Right lobe of liver (tissue), 6 donors: ENCODE results near the gene EXOC4. TPM values are rescaled to one million over a fixed set of nuclear protein-coding genes. Genes with fewer than 3 reads are reported as not detected.

Experiments used
- ATAC-seq, 4 donors: fragments of 200-7000 bp; cut with Tn5 transposase; one replicate each; pipeline ENCODE4 v1.9.1; 2020; ENCODE audit warnings: mild to moderate bottlenecking in 4 of 4, moderate library complexity in 4 of 4
- DNase-seq, 3 donors: peaks; one replicate each; pipeline ENCODE4 v3.0.0-alpha.2; 2020
- H3K27ac ChIP-seq, 3 donors: fragments of 200-600 bp; one replicate each; pipeline ENCODE4 v1.8.0; 2022
- H3K27me3 ChIP-seq, 2 donors: fragments of 200-600 bp; one replicate each; pipeline ENCODE4 v1.8.0; 2022
- H3K36me3 ChIP-seq, 4 donors: fragments of 200-600 bp; sonication (generic) in 1 of 4; one replicate each; pipeline versions ENCODE4 v1.5.1 to v1.8.0; 2017 to 2022; ENCODE audit warnings: control low read depth in 1 of 4
- H3K4me1 ChIP-seq, 4 donors: fragments of 200-600 bp; sonication (generic) in 1 of 4; one replicate each; pipeline versions ENCODE4 v1.5.1 to v1.8.0; 2017 to 2022; ENCODE audit warnings: control low read depth in 1 of 4
- H3K4me3 ChIP-seq, 3 donors: fragments of 200-600 bp; one replicate each; pipeline ENCODE4 v1.8.0; 2022
- H3K9me3 ChIP-seq, 4 donors: fragments of 200-600 bp; sonication (generic) in 1 of 4; one replicate each; pipeline versions ENCODE4 v1.5.1 to v1.8.0; 2017 to 2022; ENCODE audit warnings: control low read depth in 1 of 4
- CTCF ChIP-seq, 4 donors: fragments of 200-600 bp in 3 of 4; fragments of 450-650 bp in 1 of 4; IDR thresholded peaks; one replicate each; pipeline versions ENCODE4 v1.5.1 to v1.8.0; 2016 to 2022; ENCODE audit warnings: antibody characterized with exemption in 4 of 4, mild to moderate bottlenecking in 2 of 4
- POLR2A ChIP-seq: fragments of 450-650 bp; IDR thresholded peaks from one replicate; pipeline ENCODE4 v1.6.1; 2017; ENCODE audit warnings: antibody characterized with exemption, mild to moderate bottlenecking
- WGBS: methylation state at CpG from one replicate; pipeline ENCODE4 v1.1.6; 2018; ENCODE audit warnings: low coverage, low lambda C conversion rate; ENCODE audit not compliant: insufficient coverage; ENCODE audit errors: missing lambda C conversion rate; 5-methylcytosine and 5-hydroxymethylcytosine counted together
- intact Hi-C, 2 donors: fragments of 100-400 bp; cut with DNase I; formaldehyde crosslinking; loops; one replicate each; pipeline versions ENCODE4 v1.11.2 to v1.14.1; 2022
- total RNA-seq, 6 experiments: library from RNA; depleted of rRNA in 2 of 6; stranded (reverse); fragments of >200 nt in 2 of 6; fragmentation: NEBNext Ultra II Directional in 3 of 6; extraction: Animal tissue kit (Norgen Biotek cat#: 25700) in 3 of 6; gene quantifications; one replicate each; pipeline versions ENCODE4 v1.1.0 to v1.2.4, GENCODE V29; 2016 to 2023
- donor health status: DM: no; HTN: yes; CAD: no.
- donor health status: DM: no; HTN: no; CAD: no.
- donor health status: DM: no; HTN: no; CAD: no.
- donor health status: DM: no; HTN: yes; CAD: no.
- donor health status: DM: no; HTN: yes; CAD: no.

Gene EXOC4
- total RNA-seq, 6 experiments from 2014 or later, result 23.7 to 33.5 (median 30.0) TPM

- no peak overlapping the region for H3K27ac ChIP-seq
- H3K4me1 ChIP-seq, result no peaks in the 10 kb centered on the region
- ATAC-seq (no peak), DNase-seq (no peak)
- intact Hi-C loops, result no loop called here
- no peaks in the 10 kb centered on the region for H3K36me3 ChIP-seq
- H3K4me3 ChIP-seq, result no peak overlapping the region
- H3K27me3 ChIP-seq, result no peaks in the 10 kb centered on the region
- WGBS, result 78% methylated on average over 1 of the region's 2 CpGs
- no peaks in the 10 kb centered on the region for H3K9me3 ChIP-seq
- TF ChIP-seq POLR2A, result no peak
- TF ChIP-seq CTCF (IDR thresholded peaks at IDR 0.05), result no peak
These were observed 494.0 kb downstream of the EXOC4 start for GRCh38 chr7:133746847-133747246.

- intact Hi-C loops, result no loop called here
- no peaks in the 10 kb centered on the region for H3K4me1 ChIP-seq
- H3K4me3 ChIP-seq, result no peak overlapping the region
- TF ChIP-seq CTCF (IDR thresholded peaks at IDR 0.05) (no peak), POLR2A (no peak)
- no peak for DNase-seq
- WGBS, result 98% methylated on average over 4 of the region's 4 CpGs
- no peak overlapping the region for H3K27ac ChIP-seq
- H3K9me3 ChIP-seq, result no peaks in the 10 kb centered on the region
- H3K36me3 ChIP-seq, result no peaks in the 10 kb centered on the region
- ATAC-seq, result no peak
- no peaks in the 10 kb centered on the region for H3K27me3 ChIP-seq
These were observed 495.8 kb downstream of the EXOC4 start for GRCh38 chr7:133748443-133749407.

- no peak for TF ChIP-seq POLR2A
- no peak for TF ChIP-seq CTCF (IDR thresholded peaks at IDR 0.05)
- ATAC-seq (no peak), DNase-seq (no peak)
- Histone ChIP-seq H3K27me3 (no peaks in the 10 kb centered on the region), H3K27ac (no peak overlapping the region), H3K9me3 (no peaks in the 10 kb centered on the region), H3K4me3 (no peak overlapping the region), H3K36me3 (no peaks in the 10 kb centered on the region), H3K4me1 (no peaks in the 10 kb centered on the region)
- WGBS, result 85% methylated on average over 3 of the region's 3 CpGs
- intact Hi-C loops, result no loop called here
These were observed 497.4 kb downstream of the EXOC4 start for GRCh38 chr7:133750287-133750686.

- H3K27ac ChIP-seq, result no peak overlapping the region
- ATAC-seq, result no peak
- no peaks in the 10 kb centered on the region for H3K9me3 ChIP-seq
- H3K4me3 ChIP-seq, result no peak overlapping the region
- intact Hi-C loops, result no loop called here
- H3K36me3 ChIP-seq, result no peaks in the 10 kb centered on the region
- no peaks in the 10 kb centered on the region for H3K27me3 ChIP-seq
- TF ChIP-seq POLR2A (no peak), CTCF (IDR thresholded peaks at IDR 0.05) (no peak)
- no peaks in the 10 kb centered on the region for H3K4me1 ChIP-seq
- no peak for DNase-seq
These were observed 498.2 kb downstream of the EXOC4 start for GRCh38 chr7:133751079-133751478.
